Stimulated activated CD4-positive, alpha-beta T cell treated with anti-CD3 and anti-CD28 coated beads, Interleukin-4, amount 100 ng/mL, for 1 hour (primary cell): ENCODE measurements around the gene CFAP161.
A peak's percentile ranks its signal among the peaks of the same experiment; 100 is the strongest.
"Not testable (repeated sequence)": the region's sequence is repeated elsewhere in the genome, so short reads cannot be mapped to it uniquely, and the experiment has no call there.

Experiments used
- DNase-seq: peaks from one replicate; pipeline ENCODE4 v3.0.0-alpha.2; 2020

The CFAP161 gene

DNA sequence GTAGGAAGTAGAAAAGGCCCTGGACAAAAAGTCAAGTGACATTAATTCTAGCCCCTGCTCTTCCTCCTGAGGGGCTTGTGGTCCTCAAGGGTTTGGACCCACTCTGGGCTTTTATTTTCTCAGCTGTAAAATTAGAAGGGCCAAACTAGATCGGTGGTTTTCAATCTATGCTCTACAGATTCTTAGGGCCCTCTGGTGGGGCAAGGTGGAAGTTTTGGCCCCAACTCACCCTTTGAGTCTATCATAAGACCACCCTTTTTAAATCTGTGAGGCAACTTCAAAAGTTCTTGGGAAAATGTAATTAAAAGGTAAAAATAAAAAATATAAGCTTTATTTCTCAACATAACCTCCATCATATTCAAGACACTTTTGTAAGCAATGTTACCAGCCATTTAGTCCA lies 25.6 kb upstream of the CFAP161 start:
- DNase-seq, result peak; percentile 13

DNA sequence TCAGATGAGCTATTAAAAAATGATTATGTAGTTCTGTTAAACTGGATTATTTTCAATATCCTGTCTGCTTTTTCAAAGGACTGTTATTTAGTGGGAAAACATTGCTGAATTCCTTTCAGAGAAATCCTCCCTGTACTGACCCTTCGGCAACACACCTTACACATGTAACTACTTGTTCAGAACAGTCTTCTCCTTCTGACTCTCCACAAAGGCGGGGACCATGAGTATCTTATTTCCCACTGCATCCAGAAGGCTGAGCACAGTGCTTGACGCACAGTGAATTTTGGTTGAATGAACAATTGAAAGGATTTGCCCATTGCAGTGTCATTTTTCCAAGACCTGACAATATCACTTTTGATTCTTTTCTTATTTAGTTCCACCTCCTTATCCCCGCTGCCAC lies 23.1 kb upstream of the CFAP161 start:
- no peak for DNase-seq

GRCh38 chr15:81111510-81112470 lies 22.3 kb upstream of the CFAP161 start:
- no peak for DNase-seq

DNA sequence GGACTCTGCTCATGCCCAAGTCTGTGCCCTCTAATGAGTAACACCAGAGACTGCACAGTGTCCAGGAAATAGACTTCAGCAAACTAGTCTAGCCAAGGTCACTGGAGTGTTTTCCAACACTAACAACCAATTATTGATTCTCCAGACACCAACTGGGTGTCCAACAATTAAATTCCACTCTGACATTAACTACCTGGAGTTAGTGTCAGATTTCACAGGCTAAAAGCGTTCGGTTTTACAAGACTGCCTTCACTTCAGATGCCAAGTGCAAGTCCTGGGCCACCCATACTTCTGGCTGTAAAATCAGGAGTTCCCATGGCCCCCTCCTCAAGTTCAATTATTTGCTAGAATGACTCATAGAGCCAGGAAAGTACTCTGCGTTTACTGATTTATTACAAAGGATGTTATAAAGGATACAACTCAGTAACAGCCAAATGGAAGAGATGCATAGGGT lies 20.8 kb upstream of the CFAP161 start:
- no peak for DNase-seq

DNA sequence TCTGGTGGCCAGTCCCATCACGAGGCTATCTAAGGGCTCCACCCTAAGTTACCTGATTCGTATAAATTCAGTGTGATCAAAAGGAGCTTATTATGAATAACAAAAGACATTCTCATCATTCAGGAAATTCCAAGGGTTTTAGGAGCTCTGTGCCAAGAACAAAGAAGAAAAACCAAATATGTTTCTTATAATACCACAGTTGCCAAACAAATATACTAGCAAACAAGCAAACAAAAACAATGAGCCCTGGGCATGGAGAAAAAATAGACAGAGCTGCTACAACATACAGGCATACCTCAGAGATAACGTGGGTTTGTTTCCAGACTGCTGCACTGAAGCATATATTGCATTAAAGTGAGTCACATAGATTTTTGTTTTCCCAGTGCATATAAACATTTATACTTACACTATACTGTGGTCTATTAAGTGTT lies 20.2 kb upstream of the CFAP161 start:
- no peak for DNase-seq

DNA sequence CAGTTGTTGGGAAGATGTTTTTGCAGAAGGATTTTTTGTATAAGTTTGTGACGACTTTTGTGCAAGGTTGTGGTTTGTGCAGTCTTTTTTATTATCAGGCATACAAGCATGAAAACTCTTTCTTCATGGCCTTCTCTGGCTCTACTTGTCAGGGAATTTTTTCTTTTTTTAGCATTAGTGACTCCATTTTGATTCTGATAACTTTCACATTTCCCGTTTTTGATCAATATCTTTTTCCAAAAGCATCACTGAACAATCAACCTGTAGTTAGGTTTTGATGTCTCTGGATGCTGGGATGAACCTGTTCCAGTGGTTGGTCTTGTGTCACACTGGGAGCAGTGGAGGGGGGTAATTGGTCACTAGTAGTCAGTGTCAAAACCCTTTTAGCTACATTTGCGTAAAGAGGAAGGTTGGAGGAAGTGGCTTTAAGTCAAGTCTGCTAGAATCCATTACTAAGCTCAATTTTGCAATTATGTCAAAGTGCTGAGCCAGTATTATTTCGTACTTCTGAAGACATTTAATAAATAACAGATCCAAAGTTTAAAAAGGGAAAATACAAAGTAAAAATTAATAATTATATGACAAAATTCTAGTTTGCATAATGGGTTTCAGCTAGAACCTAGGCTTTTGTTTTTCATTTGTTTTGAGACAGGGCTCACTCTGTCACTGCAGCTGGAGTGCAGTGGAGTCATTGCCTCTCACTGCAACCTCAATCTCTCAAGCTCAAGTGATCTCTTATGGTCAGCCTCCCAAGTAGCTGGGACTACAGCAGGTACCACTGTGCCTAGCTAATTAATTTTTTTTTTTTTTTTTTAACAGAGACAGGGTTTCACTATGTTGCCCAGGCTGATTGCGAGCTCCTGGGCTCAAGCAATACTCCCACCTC lies 18.8 kb upstream of the CFAP161 start:
- no peak for DNase-seq

GRCh38 chr15:81117136-81117535 lies 16.9 kb upstream of the CFAP161 start:
- DNase-seq, result no peak

DNA sequence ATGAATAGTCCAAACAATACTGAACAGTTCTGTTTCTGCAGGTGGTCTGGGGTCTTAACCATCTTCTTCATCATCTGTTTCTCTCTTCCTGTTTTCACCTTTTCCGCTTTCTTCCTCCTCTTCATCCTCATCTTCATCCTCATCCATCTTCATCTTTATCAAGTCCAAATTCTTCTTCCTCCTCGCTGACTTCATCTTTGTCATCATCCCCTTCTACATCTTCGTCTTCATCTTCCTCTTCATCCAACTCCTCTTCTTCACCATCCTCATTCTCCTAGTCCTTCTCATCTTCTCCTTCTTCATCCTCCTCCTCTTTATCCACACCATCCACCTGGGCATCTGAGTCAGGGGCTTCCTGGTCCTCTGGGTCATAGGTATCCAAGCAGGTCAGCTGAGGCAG lies 16.5 kb upstream of the CFAP161 start:
- no peak for DNase-seq

DNA sequence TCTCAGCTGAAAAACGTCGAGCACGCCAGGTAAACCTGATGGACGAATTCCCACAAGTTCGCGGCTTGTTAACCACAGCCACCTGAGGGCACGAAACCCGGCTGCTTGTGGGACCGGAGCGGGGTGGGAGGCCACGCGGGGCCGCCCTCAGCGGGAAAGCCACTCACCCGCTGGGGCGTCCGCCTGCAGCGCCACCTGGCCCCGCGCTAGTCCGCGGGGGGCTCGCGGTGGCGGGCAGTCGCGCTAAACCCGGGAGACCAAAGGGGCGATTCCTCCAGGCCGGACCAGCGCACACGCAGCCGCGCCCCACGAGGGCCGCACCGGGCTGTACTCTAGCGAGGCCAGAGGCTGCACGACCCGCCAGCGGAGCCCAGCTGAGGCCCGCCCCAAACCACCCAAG lies 15.7 kb upstream of the CFAP161 start:
- no peak for DNase-seq

DNA sequence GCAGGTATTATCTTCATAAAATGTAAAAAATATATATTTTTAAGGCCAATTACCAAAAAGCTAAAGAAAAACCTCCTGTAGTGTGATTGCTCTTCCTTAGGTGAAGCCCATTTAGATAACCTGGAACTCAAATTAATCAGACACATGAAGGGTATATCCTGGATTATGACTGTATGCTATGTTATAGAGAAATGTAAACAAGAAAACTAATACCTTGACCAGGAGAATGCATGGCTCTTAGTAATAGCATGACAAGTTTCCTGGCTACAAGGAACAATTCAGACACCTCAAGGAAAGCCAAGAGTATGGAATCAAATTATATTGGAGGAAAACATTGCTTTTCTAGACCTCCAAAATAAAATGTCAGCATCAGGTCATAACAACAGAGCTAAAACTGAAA lies 14.0 kb upstream of the CFAP161 start:
- DNase-seq, result no peak

DNA sequence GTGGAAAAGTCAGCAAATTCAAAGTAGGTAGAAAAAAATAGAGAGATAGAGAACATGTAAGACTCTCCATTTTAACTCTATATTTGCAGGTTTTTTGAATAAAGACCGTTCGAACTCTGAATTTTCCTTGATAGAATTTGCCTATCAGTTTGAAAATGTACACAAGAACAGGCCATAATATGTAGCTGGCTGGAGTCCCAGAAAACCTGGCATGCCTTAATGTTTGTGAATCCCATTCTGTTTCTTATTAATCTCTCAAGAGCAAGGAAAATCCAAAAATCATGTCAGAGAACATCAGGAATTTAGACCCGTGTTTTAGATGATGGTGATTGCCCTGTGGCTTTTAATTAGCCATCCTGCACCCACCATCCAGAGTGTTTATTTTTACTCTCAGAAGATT lies 7.2 kb upstream of the CFAP161 start:
- DNase-seq, result no peak

- DNase-seq, result not testable (repeated sequence)
These were observed 7.4 kb downstream of the CFAP161 start for GRCh38 chr15:81141478-81141877.

DNA sequence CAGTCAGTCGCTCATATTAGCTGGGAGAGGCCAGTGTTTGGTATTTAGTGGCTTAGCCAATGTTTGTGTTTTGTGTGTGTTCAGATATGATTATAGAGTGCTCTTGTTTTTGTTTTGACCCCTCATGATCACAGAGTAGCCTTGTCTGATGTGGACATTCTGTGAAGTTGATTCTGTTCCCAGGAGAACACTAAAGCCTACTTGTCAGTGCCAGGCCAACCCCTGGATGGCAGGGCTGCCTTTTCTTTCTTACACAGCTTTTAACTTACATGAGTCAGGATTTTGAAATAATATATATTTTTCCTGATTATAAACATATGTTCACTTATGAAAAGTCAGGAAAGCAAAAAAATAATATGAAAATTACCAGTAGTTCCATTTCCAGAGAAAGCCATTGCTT lies 11.9 kb downstream of the CFAP161 start:
- no peak for DNase-seq

DNA sequence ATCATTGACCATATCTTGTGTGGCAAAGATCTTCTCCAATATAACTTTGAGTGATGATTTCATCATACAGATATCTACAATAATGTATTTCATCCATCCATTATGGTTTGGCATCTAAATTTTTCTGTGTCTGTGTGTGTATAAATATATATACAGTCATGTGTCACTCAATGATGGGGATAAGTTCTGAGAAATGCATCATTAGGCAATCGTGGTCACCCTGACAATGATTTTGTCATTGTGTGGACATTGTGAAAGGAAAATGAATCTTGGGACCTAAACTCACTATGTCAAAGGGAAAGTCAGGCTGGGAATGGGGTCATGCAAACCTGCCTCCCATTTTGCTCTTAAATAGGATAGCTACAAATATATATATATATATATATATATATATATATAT lies 12.4 kb downstream of the CFAP161 start:
- DNase-seq, result no peak

DNA sequence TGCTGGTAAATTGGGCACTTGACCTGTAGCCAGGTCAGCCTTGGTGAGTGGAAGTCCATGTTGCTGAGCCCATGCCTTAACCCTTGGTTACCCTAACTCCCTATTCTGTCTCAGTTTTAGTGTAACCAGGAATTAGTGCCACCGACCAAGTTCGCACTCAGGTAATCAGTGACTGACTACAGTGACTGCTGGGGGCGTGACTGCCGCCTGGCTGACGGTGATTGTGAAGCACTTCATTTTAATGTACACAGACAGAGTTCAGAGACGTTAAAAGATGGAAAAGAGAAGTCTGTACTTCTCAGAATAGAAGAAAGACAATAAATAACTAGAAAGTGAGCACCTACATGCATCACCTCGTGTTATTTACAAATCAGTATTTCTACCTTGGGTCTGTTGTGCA lies 17.3 kb downstream of the CFAP161 start:
- DNase-seq, result no peak

- DNase-seq, result no peak
These were observed 18.3 kb downstream of the CFAP161 start for GRCh38 chr15:81152339-81152738.

DNA sequence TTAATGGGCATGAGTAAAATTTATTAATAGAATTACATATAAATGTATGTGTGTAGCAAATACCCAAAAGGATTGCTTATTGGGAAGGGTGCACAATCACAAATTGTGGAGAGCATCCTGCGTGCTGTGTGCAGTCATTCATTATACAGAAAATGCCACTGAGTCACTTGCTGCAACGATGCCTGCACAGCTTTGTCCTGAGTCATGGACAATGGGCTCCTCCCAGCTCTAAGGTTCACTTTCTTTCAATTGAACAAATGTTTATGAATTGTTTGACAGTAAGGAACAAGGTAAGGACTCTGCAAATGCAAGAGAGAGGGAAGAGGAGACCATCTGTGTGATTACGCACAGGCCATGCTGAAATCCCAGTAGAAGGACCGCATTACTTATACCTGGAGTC lies 18.7 kb downstream of the CFAP161 start:
- no peak for DNase-seq

GRCh38 chr15:81155375-81156218 lies 21.5 kb downstream of the CFAP161 start:
- DNase-seq, result no peak

DNA sequence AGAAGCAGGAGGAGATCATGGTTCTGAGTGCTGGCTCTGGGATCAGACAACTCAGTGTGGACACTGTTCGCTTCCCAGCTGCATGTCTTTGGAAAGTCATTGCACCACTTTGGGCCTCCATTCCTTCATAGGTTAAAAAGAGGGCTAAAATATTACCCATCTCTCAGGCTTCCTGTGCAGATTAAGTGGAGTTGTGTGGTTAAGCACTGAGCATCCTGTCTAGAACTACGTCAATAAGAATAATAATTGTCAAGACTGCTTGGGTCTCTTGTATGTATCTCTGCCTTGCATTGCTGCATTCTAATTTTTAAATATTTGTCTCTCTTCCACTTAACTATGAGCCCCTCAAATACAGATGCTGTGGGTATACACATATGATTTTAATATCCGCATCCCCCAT lies 22.3 kb downstream of the CFAP161 start:
- DNase-seq, result no peak

GRCh38 chr15:81157195-81157938 lies 23.3 kb downstream of the CFAP161 start:
- DNase-seq, result no peak

DNA sequence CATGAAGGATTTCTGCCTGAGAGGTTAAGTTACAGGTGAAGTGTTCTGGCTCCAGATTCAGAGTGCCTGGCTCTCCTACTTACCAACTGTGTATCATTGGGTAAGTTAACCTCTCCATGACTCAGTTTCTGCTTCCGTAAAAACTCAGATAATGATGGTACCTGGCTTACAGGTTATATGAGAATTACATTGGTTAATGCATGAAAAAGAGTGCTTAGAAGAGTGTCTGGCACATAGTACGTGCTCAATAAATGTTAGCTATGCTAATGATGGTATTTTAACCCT lies 23.8 kb downstream of the CFAP161 start:
- no peak for DNase-seq

DNA sequence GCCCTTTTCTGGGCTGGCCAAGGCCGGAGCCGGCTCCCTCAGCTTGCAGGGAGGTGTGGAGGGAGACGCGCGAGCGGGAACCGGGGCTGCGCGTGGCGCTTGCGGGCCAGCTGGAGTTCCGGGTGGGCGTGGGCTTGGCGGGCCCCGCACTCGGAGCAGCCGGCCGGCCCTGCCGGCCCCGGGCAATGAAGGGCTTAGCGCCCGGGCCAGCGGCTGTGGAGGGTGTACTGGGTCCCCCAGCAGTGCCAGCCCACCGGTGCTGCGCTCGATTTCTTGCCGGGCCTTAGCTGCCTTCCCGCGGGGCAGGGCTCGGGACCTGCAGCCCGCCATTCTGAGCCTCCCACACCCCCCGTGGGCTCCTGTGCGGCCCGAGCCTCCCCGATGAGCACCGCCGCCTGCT lies 24.5 kb downstream of the CFAP161 start:
- DNase-seq, result not testable (repeated sequence)
